Smooth muscle cell (in vitro differentiated cells): ENCODE measurements around the gene REXO1. TPM values are rescaled to one million over a fixed set of nuclear protein-coding genes. Genes with fewer than 3 reads are reported as not detected.

Source experiments
- DNase-seq: peaks from one replicate; lab custom pipeline; 2025; ENCODE audit not compliant: unreplicated experiment; lab: John Stamatoyannopoulos, UW
- H2AFZ ChIP-seq: fragments of 200-600 bp; sonication (generic); 2 replicates; pipeline ENCODE4 v1.6.0; 2016; ENCODE audit warnings: antibody characterized with exemption, low read depth, mild to moderate bottlenecking
- H3F3A ChIP-seq: fragments of 200-600 bp; sonication (generic); 2 replicates; pipeline ENCODE4 v1.6.0; 2017; ENCODE audit warnings: antibody characterized with exemption, low read depth
- H3K27ac ChIP-seq: fragments of 200-600 bp; sonication (generic); 2 replicates; pipeline ENCODE4 v1.5.1; 2016; ENCODE audit warnings: low read depth, mild to moderate bottlenecking
- H3K27me3 ChIP-seq: fragments of 200-600 bp; sonication (generic); 2 replicates; pipeline ENCODE4 v1.6.1; 2016; ENCODE audit warnings: low read depth, mild to moderate bottlenecking
- H3K36me3 ChIP-seq: fragments of 200-600 bp; sonication (generic); 2 replicates; pipeline ENCODE4 v1.5.1; 2016; ENCODE audit warnings: low read depth
- H3K4me1 ChIP-seq: fragments of 200-600 bp; sonication (generic); 2 replicates; pipeline ENCODE4 v1.5.1; 2016; ENCODE audit warnings: low read depth
- H3K4me2 ChIP-seq: fragments of 200-600 bp; sonication (generic); 2 replicates; pipeline ENCODE4 v1.6.0; 2016; ENCODE audit warnings: mild to moderate bottlenecking
- H3K4me3 ChIP-seq: fragments of 200-600 bp; sonication (generic); 2 replicates; pipeline ENCODE4 v1.5.1; 2016; ENCODE audit warnings: mild to moderate bottlenecking
- H3K79me2 ChIP-seq: fragments of 200-600 bp; sonication (generic); 2 replicates; pipeline ENCODE4 v1.6.0; 2016; ENCODE audit warnings: low read depth, mild to moderate bottlenecking
- H3K9ac ChIP-seq: fragments of 200-600 bp; sonication (generic); 2 replicates; pipeline ENCODE4 v1.6.0; 2016; ENCODE audit warnings: low read depth
- H3K9me3 ChIP-seq: fragments of 200-600 bp; sonication (generic); replicated peaks from 2 replicates; pipeline ENCODE4 v1.5.1; 2016; ENCODE audit warnings: low read depth
- H4K20me1 ChIP-seq: fragments of 200-600 bp; sonication (generic); 2 replicates; pipeline ENCODE4 v1.6.0; 2016; ENCODE audit warnings: low read depth
- WGBS: methylation state at CpG from one replicate; pipeline ENCODE4 v1.1.7; 2016; ENCODE audit warnings: low lambda C conversion rate; 5-methylcytosine and 5-hydroxymethylcytosine counted together
- polyA plus RNA-seq: library from polyadenylated mRNA; unstranded; fragments of >200 nt; fragmentation: Nextera tagmentation; extraction: Ambion mirVana; gene quantifications from 2 replicates; pipeline ENCODE4 v1.2.1, GENCODE V29; 2016
- total RNA-seq: library from RNA; depleted of rRNA; stranded (reverse); fragments of >200 nt; gene quantifications from 2 replicates; pipeline ENCODE4 v1.2.3, GENCODE V29; 2014
- TF ChIP-seq, protein P1 (sequence below): fragments of 200-600 bp; sonication (generic); IDR thresholded peaks from 2 replicates; pipeline ENCODE4 v1.5.1; 2017; ENCODE audit warnings: borderline replicate concordance, mild to moderate bottlenecking, antibody characterized with exemption; ENCODE audit not compliant: insufficient read depth, poor library complexity, severe bottlenecking

Gene REXO1
- total and polyA plus RNA-seq, 2 experiments from 2014 or later: 10.6 to 11.6 TPM

DNA sequence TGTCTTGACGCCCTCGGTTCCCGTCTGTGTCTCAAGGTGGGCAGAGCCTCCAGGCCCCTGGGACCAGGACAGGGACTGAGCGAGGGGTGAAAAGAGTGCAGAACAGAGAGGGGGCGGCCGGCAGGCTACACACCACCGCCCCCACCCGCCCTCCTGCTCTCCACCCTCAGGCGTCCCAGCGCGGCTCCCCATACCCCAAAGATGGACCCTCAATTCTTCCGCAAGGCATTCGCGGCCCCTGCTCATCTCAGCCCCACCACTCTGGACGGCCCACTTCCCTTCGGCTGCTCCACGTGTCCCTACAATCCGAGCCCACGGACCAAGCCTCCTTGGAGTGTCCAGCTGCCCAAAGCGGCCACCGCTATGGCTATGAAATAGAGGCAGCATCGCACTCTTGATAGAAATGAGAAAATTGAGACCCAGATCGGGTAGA lies 13.3 kb upstream of the REXO1 start:
- no peaks in the 10 kb centered on the region for H3F3A ChIP-seq
- no peaks in the 10 kb centered on the region for H3K9me3 ChIP-seq
- no peaks in the 10 kb centered on the region for H3K36me3 ChIP-seq
- H3K79me2 ChIP-seq: peaks cover 60% of the 10 kb centered on the region
- no peak overlapping the region for H3K27ac ChIP-seq
- peak overlapping the region; percentile 79 for H3K9ac ChIP-seq
- H3K4me3 ChIP-seq: peak overlapping the region; percentile 80
- peak overlapping the region; percentile 100 for H3K4me2 ChIP-seq
- TF ChIP-seq, protein P1, sequence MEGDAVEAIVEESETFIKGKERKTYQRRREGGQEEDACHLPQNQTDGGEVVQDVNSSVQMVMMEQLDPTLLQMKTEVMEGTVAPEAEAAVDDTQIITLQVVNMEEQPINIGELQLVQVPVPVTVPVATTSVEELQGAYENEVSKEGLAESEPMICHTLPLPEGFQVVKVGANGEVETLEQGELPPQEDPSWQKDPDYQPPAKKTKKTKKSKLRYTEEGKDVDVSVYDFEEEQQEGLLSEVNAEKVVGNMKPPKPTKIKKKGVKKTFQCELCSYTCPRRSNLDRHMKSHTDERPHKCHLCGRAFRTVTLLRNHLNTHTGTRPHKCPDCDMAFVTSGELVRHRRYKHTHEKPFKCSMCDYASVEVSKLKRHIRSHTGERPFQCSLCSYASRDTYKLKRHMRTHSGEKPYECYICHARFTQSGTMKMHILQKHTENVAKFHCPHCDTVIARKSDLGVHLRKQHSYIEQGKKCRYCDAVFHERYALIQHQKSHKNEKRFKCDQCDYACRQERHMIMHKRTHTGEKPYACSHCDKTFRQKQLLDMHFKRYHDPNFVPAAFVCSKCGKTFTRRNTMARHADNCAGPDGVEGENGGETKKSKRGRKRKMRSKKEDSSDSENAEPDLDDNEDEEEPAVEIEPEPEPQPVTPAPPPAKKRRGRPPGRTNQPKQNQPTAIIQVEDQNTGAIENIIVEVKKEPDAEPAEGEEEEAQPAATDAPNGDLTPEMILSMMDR: no peak
- no peak for DNase-seq
- peaks cover 60% of the 10 kb centered on the region for H4K20me1 ChIP-seq
- WGBS: 4% methylated on average over 19 of the region's 23 CpGs
- H2AFZ ChIP-seq: no peak overlapping the region
- H3K27me3 ChIP-seq: no peaks in the 10 kb centered on the region
- H3K4me1 ChIP-seq: peaks cover 42% of the 10 kb centered on the region

DNA sequence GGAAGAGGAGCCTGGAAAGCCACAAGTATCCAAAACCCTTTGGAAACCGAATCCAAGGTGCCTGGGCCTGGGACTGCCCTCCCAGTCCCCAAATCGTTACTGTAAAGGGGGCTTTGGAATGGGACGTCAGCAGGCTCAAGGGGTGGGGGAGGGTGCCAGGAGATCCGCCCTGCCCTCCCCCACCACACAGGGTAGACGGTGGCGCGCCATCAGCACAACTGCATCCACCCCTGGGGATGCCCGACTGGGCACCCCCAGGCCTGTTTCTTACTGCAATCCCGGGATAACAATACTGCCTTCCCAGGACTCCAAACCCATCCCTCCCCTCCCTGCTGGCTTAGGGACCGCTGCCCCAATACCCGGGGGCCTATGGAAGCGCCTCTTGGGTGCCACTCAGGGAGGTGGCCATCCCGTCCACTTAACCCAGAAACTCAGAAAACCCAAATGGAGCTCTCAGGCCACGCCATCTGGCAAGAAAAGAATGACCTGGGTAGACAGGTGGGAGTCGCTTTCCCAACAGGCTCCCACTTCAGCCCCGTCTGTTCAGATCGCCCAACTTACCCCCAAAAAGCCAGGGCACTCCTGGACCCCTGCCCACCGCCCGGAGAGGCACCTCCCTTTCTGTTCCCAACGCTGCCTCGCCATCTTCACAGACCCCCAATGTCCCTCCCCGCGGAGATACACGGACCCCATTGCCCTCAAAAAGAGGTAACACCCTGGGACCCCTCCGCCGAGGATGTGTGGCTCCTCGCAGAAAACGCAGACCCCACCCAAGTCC lies 12.7 kb upstream of the REXO1 start:
- Histone ChIP-seq H2AFZ (no peak overlapping the region), H3F3A (no peaks in the 10 kb centered on the region), H3K9me3 (no peaks in the 10 kb centered on the region), H3K27ac (peak overlapping the region; percentile 80), H3K9ac (peak overlapping the region; percentile 79), H3K36me3 (no peaks in the 10 kb centered on the region), H3K27me3 (no peaks in the 10 kb centered on the region), H3K79me2 (peaks cover 66% of the 10 kb centered on the region), H3K4me3 (peak overlapping the region; percentile 80), H3K4me2 (peak overlapping the region; percentile 100), H3K4me1 (peaks cover 48% of the 10 kb centered on the region), H4K20me1 (peaks cover 66% of the 10 kb centered on the region)
- WGBS: 21% methylated on average over 28 of the region's 28 CpGs
- no peak for DNase-seq
- TF ChIP-seq, protein P1: no peak

DNA sequence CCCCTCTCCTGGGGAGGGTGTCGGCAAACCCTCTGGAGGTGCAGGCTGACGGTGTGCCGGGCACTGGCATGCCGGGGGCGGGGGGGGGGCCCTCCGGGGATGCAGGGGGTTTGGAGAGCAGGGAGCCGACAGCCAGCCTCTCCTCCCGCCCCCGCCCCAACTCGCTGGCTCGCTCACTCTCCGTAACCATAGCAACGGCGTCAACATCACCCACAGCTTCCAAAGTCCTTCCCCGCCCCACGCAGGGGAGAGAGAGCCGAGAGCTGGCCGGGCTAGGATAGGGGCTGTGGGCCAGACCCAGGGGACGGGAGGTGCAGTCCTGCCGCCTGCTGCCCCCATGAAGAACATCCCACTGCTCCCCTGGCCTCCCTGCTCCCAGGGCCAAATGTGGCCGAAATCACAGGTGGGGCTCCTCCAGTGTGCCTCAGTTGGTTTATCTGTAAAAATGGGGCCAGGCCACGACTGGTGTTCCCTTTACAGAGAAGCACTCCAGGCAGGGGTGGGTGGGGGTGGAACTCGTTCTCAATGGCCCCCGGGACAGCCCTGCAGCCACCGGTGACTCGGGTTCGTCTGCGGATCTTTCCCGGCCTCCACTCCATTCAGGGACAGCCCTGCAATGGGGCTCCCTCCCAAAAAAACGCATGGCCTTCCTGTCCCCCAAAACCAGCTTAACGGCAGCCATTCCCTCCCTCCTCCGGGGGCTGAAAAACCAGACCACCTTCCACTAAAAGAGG lies 11.9 kb upstream of the REXO1 start:
- peaks cover 54% of the 10 kb centered on the region for H3K4me1 ChIP-seq
- H3K79me2 ChIP-seq: peaks cover 69% of the 10 kb centered on the region
- 28% methylated on average over 16 of the region's 32 CpGs for WGBS
- no peaks in the 10 kb centered on the region for H3K9me3 ChIP-seq
- H3F3A ChIP-seq: no peaks in the 10 kb centered on the region
- H3K9ac ChIP-seq: peak overlapping the region; percentile 79
- no peak overlapping the region for H2AFZ ChIP-seq
- peak overlapping the region; percentile 80 for H3K27ac ChIP-seq
- no peaks in the 10 kb centered on the region for H3K36me3 ChIP-seq
- H3K4me2 ChIP-seq: peak overlapping the region; percentile 100
- peaks cover 68% of the 10 kb centered on the region for H4K20me1 ChIP-seq
- peak overlapping the region; percentile 34 for H3K4me3 ChIP-seq
- peak; percentile 51 for DNase-seq
- no peaks in the 10 kb centered on the region for H3K27me3 ChIP-seq
- TF ChIP-seq, protein P1: no peak
